A673 (cell line): ENCODE measurements around the gene CUL9. TPM values are rescaled to one million over a fixed set of nuclear protein-coding genes. Genes with fewer than 3 reads are reported as not detected.

Experiments used
- BruUV-seq: library from RNA; stranded (reverse); fragments of 400-500 nt; replicated peaks from 2 replicates; lab custom pipeline; 2021; lab: Mats Ljungman, UMichigan
- CTCF ChIA-PET: fragments of 300-600 bp; sonication (Branson Sonifier 250); formaldehyde crosslinking; loops from one replicate; lab custom pipeline; 2022; ENCODE audit warnings: antibody characterized with exemption; lab: Charles Lee
- POLR2A ChIA-PET: fragments of 300-600 bp; sonication (Branson Sonifier 250); formaldehyde crosslinking; loops from one replicate; lab custom pipeline; 2022; ENCODE audit warnings: antibody characterized with exemption; ENCODE audit not compliant: low non-redundant PET; lab: Charles Lee
- DNase-seq: peaks from one replicate; pipeline ENCODE4 v3.0.0-alpha.2; 2015; ENCODE audit warnings: low spot score
- H3K27ac ChIP-seq: fragments of 200-600 bp; sonication (generic); 2 replicates; pipeline ENCODE4 v1.5.1; 2016; ENCODE audit warnings: mixed run types, low read depth, mild to moderate bottlenecking, mixed read lengths, antibody characterized with exemption, low read length; ENCODE audit not compliant: poor library complexity, severe bottlenecking
- H3K27me3 ChIP-seq: fragments of 200-600 bp; sonication (generic); replicated peaks from 2 replicates; pipeline ENCODE4 v1.6.1; 2017; ENCODE audit warnings: mixed run types, low read depth, mild to moderate bottlenecking, mixed read lengths, antibody characterized with exemption, low read length; ENCODE audit not compliant: insufficient read depth, poor library complexity
- H3K36me3 ChIP-seq: fragments of 200-600 bp; sonication (generic); 2 replicates; pipeline ENCODE4 v1.6.1; 2016; ENCODE audit warnings: mixed run types, mild to moderate bottlenecking, mixed read lengths, antibody characterized with exemption, low read length; ENCODE audit not compliant: insufficient read depth, poor library complexity, severe bottlenecking
- H3K4me1 ChIP-seq: fragments of 200-600 bp; sonication (generic); 2 replicates; pipeline ENCODE4 v1.6.1; 2017; ENCODE audit warnings: mixed run types, mild to moderate bottlenecking, mixed read lengths, antibody characterized with exemption, low read length; ENCODE audit not compliant: insufficient read depth, poor library complexity, severe bottlenecking
- H3K4me3 ChIP-seq: fragments of 200-600 bp; sonication (generic); 2 replicates; pipeline ENCODE4 v1.5.1; 2016; ENCODE audit warnings: low read depth, mixed run types, mild to moderate bottlenecking, mixed read lengths, low read length; ENCODE audit not compliant: poor library complexity, severe bottlenecking
- H3K9me3 ChIP-seq: fragments of 200-600 bp; sonication (generic); 2 replicates; pipeline ENCODE4 v1.6.1; 2016; ENCODE audit warnings: mixed run types, low read depth, mild to moderate bottlenecking, mixed read lengths, antibody characterized with exemption, low read length; ENCODE audit not compliant: poor library complexity, severe bottlenecking
- EZH2 ChIP-seq: fragments of 200-600 bp; sonication (generic); IDR thresholded peaks from 2 replicates; pipeline ENCODE4 v1.6.1; 2017; ENCODE audit warnings: borderline replicate concordance, low read depth, mild to moderate bottlenecking, mixed read lengths, antibody characterized with exemption, low read length; ENCODE audit not compliant: poor library complexity, severe bottlenecking
- intact Hi-C: fragments of 100-400 bp; cut with micrococcal nuclease; formaldehyde crosslinking; loops from one replicate; pipeline ENCODE4 v1.10.0; 2022; ENCODE audit not compliant: unreplicated experiment
- total RNA-seq: library from RNA; stranded (reverse); gene quantifications from 2 replicates; pipeline ENCODE4 v1.2.3, GENCODE V29; 2021
- TF ChIP-seq, protein P1 (sequence below): fragments of 300-800, 200-600 bp; sonication (generic); conservative IDR thresholded peaks from 2 replicates; pipeline ENCODE4 v1.5.1; 2017; ENCODE audit warnings: low read depth, mild to moderate bottlenecking, antibody characterized with exemption, low read length, moderate library complexity, mixed read lengths

CUL9 gene
- total RNA-seq, 1 experiment from 2014 or later: 38.7 TPM

DNA sequence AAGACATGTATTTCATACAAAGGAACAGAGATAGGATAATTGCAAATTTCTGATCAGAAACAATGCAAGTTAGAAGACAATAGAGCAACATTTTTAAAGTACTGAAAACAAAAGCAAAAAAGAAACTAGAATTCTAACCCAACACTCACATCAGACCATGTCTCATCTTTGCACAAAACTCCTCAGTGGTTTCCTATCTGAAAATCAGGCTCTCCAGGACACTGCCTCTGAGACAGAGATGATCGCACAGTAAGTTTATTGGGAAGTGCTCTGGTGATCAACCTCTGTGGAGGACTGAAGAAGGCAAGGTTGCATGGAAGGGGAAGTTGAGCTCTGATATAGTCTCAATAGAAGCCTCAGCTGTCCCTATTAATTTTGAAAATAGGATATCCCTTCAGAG lies 59.0 kb downstream of the CUL9 start:
- ChIA-PET CTCF (no interaction called here), POLR2A (no interaction called here)
- H3K36me3 ChIP-seq: no peaks in the 10 kb centered on the region
- H3K27ac ChIP-seq: no peak overlapping the region
- H3K4me3 ChIP-seq: no peak overlapping the region
- H3K9me3 ChIP-seq: peaks cover 3% of the 10 kb centered on the region
- H3K4me1 ChIP-seq: no peaks in the 10 kb centered on the region
- BruUV-seq: no TSS peak
- intact Hi-C loops: no loop called here
- no peak for DNase-seq
- H3K27me3 ChIP-seq: peaks cover 66% of the 10 kb centered on the region
- TF ChIP-seq, protein P1, sequence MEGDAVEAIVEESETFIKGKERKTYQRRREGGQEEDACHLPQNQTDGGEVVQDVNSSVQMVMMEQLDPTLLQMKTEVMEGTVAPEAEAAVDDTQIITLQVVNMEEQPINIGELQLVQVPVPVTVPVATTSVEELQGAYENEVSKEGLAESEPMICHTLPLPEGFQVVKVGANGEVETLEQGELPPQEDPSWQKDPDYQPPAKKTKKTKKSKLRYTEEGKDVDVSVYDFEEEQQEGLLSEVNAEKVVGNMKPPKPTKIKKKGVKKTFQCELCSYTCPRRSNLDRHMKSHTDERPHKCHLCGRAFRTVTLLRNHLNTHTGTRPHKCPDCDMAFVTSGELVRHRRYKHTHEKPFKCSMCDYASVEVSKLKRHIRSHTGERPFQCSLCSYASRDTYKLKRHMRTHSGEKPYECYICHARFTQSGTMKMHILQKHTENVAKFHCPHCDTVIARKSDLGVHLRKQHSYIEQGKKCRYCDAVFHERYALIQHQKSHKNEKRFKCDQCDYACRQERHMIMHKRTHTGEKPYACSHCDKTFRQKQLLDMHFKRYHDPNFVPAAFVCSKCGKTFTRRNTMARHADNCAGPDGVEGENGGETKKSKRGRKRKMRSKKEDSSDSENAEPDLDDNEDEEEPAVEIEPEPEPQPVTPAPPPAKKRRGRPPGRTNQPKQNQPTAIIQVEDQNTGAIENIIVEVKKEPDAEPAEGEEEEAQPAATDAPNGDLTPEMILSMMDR: no peak
- TF ChIP-seq EZH2: no peak

DNA sequence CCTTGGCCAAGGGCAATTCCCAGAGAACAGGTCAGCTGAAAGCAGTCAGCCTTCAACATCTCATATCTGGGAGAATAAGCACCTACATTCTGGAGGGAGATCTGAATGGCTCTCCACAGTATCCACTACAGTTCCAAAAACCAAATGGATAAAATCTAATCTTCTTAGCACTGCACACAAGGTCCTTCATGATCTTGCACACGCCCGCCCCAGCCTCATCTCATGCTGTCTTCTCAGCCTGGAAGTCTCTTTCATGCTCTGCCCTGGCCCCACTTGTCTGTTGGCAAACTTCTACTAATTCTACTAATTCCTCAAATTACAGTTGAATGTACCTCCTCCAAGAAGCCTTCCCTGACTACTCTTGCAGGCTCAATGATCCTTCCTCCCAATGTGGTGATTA lies 59.5 kb downstream of the CUL9 start:
- no peak overlapping the region for H3K4me3 ChIP-seq
- H3K27me3 ChIP-seq: peaks cover 66% of the 10 kb centered on the region
- no TSS peak for BruUV-seq
- ChIA-PET POLR2A (no interaction called here), CTCF (no interaction called here)
- H3K9me3 ChIP-seq: peaks cover 3% of the 10 kb centered on the region
- no peak overlapping the region for H3K27ac ChIP-seq
- H3K36me3 ChIP-seq: no peaks in the 10 kb centered on the region
- intact Hi-C loops: no loop called here
- TF ChIP-seq, protein P1: no peak
- TF ChIP-seq EZH2: no peak
- DNase-seq: no peak
- no peaks in the 10 kb centered on the region for H3K4me1 ChIP-seq

DNA sequence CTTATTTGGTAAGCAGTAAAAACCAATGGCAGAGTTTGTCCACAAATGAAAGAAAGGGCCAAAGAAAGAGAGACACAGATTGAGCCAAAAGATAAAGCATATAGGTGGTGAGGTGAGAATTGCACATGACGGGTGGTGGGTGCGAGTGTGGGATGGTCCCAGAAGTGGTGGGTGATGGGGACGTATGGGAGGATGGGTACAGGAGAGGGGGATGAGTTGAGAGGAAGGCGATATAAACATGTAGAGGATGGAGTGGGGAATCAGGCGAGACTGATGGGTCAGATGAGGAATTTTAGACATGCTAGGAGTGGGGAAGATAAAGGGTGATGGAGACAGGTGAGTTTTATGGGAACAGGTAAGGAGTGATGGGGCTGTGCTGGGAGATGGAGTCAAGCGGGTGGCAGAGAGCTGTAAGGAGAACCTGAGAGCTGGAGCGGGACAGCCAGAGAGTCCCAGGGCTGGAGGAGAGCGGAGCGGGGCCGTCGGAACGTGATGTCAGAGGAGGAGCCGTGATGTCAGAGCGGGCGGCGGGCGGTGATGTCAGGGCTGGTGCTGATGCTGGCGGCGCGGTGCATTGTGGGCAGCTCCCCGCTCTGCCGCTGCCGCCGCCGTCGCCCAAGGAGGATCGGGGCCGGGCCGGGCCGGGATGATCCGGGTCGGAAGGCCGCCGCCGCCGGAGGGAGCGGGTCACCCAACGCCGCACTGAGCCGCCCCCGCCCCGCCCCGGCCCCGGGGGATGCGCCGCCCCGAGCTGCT lies 61.1 kb downstream of the CUL9 start, which contains the start of gene TTBK1:
Gene TTBK1, plus strand, starts transcription at position 574 of the 756 bp plus-strand sequence. CDS start 3,180 bp downstream, outside the sequence.
- no TSS peak for BruUV-seq
- TF ChIP-seq EZH2: no peak
- TF ChIP-seq, protein P1: no peak
- no peak for DNase-seq
- Histone ChIP-seq H3K9me3 (peaks cover 3% of the 10 kb centered on the region), H3K27ac (no peak within 1 kb of the TSS), H3K4me3 (no peak within 1 kb of the TSS), H3K36me3 (no peaks in the 10 kb centered on the region), H3K4me1 (peaks cover 6% of the 10 kb centered on the region), H3K27me3 (peaks cover 63% of the 10 kb centered on the region)
- intact Hi-C loops: no loop called here
- POLR2A ChIA-PET: no interaction called here
- CTCF ChIA-PET: no interaction called here
